SH-SY5Y (cell line): Measurements from ENCODE around the gene AP2A1.

Source experiments
- GATA2 ChIP-seq: IDR thresholded peaks from 2 replicates; pipeline ENCODE4 v1.6.1; 2011; ENCODE audit warnings: mild to moderate bottlenecking, low read depth, low read length
- GATA3 ChIP-seq: IDR thresholded peaks from 2 replicates; pipeline ENCODE4 v1.6.1; 2011; ENCODE audit warnings: low read depth, mild to moderate bottlenecking, low read length, moderate library complexity

- TF ChIP-seq GATA2 (no peak), GATA3 (no peak)
Observed at GRCh38 chr19:49853852-49854377, 87.1 kb downstream of the AP2A1 start.
